GM19025 (cell line): Measurements from ENCODE around the gene SLC5A11.
"Not testable (repeated sequence)": the region's sequence is repeated elsewhere in the genome, so short reads cannot be mapped to it uniquely, and the experiment has no call there.

Experiments used
- ATAC-seq: cut with Tn5 transposase; IDR thresholded peaks from one replicate; pipeline ENCODE4 v1.9.1; 2021; ENCODE audit warnings: mild to moderate bottlenecking, low read depth, moderate library complexity; ENCODE audit not compliant: unreplicated experiment

SLC5A11 gene

GRCh38 chr16:24855678-24856077, 9.9 kb downstream of the SLC5A11 start:
- no peak for ATAC-seq

- not testable (repeated sequence) for ATAC-seq
Measured at GRCh38 chr16:24856871-24857270, 11.1 kb downstream of the SLC5A11 start.

GRCh38 chr16:24858219-24859041, 12.7 kb downstream of the SLC5A11 start:
- ATAC-seq, result no peak

- ATAC-seq, result no peak
Measured at GRCh38 chr16:24861461-24861860, 15.7 kb downstream of the SLC5A11 start.

- ATAC-seq, result no peak
Measured at GRCh38 chr16:24863582-24864437, 18.0 kb downstream of the SLC5A11 start.

- ATAC-seq, result no peak
Measured at GRCh38 chr16:24869033-24869432, 23.3 kb downstream of the SLC5A11 start.

GRCh38 chr16:24871891-24872290, 26.1 kb downstream of the SLC5A11 start:
- no peak for ATAC-seq

GRCh38 chr16:24873028-24873427, 27.3 kb downstream of the SLC5A11 start:
- ATAC-seq, result no peak

GRCh38 chr16:24875466-24875865, 29.7 kb downstream of the SLC5A11 start:
- ATAC-seq, result no peak

- ATAC-seq, result no peak
Measured at GRCh38 chr16:24876231-24876630, 30.5 kb downstream of the SLC5A11 start.

GRCh38 chr16:24879684-24880083, 33.9 kb downstream of the SLC5A11 start:
- ATAC-seq, result no peak

- ATAC-seq, result no peak
Measured at GRCh38 chr16:24883714-24884151, 38.0 kb downstream of the SLC5A11 start.

- no peak for ATAC-seq
Measured at GRCh38 chr16:24887472-24887871, 41.7 kb downstream of the SLC5A11 start.

GRCh38 chr16:24890746-24891145, 45.0 kb downstream of the SLC5A11 start:
- no peak for ATAC-seq

- no peak for ATAC-seq
Measured at GRCh38 chr16:24896439-24896838, 50.7 kb downstream of the SLC5A11 start.

- not testable (repeated sequence) for ATAC-seq
Measured at GRCh38 chr16:24897522-24897921, 51.8 kb downstream of the SLC5A11 start.

- ATAC-seq, result no peak
Measured at GRCh38 chr16:24900230-24900629, 54.5 kb downstream of the SLC5A11 start.

- ATAC-seq, result no peak
Measured at GRCh38 chr16:24906199-24906808, 60.5 kb downstream of the SLC5A11 start.

- ATAC-seq, result no peak
Measured at GRCh38 chr16:24906901-24907300, 61.1 kb downstream of the SLC5A11 start.

GRCh38 chr16:24908716-24909115, 63.0 kb downstream of the SLC5A11 start:
- ATAC-seq, result no peak

GRCh38 chr16:24909856-24910255, 64.1 kb downstream of the SLC5A11 start:
- no peak for ATAC-seq
